DMS53 treated with DMSO at 0.1 percent for 48 hours (cell line): ENCODE measurements around the gene KCNK10.

Experiments
- DNase-seq: peaks from one replicate; lab custom pipeline; 2025; ENCODE audit not compliant: unreplicated experiment; lab: John Stamatoyannopoulos, UW

KCNK10 gene

DNA sequence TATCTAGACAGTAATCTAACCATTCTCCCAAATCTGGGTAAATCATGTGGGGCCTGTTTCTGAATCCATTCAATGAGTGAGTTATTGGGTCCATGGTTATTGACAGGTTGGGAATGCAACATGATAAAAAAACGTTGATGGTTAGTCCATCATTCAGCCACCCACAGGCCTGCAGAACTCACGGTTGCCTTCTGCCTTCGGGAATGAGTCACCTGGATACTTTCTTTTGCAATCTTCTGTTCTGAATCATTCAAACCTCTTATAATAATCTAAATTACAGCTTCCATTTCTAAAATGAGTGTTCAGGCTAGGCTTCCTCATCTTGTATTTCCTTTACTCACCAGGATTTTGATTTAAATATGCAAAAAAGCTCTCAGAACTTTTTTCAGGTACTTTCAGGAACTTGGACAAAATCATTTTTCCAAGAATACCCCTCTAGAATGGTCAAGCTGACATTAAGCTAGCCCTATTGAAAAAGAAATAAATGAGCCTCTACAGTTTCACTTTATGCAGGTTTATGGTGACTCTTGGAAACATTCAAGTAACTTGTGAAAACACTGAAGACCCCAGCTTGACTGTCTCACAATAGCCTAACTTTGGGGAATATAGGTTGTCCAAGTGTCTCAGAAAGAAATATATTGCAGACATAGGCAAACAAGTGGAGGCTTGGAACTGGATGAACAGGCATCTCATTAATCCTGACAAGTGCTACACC lies 94.4 kb downstream of the KCNK10 start:
- DNase-seq = no peak

DNA sequence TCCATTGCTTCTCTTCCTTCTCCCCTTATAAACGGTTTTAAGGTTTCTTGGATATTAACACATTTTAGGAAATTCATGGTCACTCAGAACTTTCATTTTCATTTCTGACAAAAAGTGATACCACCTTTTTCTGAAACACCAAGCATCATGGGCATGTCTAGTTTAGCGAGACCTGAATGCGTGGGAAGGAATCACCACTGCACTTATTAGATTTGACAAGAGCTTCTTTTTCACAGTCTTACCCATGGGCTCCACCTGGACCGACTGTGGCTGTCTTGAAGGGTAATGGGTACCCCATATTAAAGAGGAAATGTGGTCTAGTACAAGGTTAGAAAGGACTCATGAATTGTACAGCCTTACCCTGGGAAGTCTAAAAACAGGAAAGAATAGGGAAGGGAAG lies 95.4 kb downstream of the KCNK10 start:
- DNase-seq = no peak

GRCh38 chr14:88225721-88226120 lies 97.3 kb downstream of the KCNK10 start:
- DNase-seq = no peak

DNA sequence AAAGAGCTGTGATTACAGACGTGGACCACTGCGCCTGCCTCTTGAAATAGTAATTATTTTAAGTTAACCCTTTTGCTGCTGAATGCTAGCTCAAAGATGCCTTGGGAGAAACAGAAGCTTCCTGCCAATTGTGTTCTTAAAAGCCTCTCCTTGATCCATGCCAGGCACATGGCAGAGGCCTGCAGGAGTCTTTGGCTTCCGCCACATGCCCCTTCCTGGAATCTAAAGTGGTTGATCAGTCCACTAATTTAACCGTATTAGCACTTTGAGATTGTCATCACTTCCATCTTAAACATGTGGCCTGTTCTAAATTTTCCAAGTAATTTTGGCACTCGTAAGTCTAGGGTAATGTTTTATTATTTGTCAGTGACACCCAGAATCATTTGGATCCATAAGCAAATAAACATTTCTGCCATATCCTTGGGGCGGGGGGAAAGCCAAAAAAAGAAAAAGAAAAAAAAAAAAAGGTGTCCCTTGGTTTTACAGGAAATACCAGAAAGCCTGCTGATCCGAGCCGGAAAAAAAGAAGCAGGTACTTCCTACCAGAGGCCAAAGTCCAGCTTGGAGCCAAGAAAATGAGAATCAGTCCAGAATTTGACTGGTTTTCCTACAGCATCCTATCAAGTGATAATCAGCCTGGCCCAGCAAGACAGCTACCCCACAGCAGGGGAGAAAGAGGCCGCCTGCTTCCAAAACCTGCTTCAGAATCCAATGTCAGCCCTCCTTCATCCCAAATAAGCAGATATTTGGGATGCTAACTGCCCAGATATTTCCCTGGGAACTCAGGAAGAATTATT lies 104.8 kb downstream of the KCNK10 start:
- no peak for DNase-seq

DNA sequence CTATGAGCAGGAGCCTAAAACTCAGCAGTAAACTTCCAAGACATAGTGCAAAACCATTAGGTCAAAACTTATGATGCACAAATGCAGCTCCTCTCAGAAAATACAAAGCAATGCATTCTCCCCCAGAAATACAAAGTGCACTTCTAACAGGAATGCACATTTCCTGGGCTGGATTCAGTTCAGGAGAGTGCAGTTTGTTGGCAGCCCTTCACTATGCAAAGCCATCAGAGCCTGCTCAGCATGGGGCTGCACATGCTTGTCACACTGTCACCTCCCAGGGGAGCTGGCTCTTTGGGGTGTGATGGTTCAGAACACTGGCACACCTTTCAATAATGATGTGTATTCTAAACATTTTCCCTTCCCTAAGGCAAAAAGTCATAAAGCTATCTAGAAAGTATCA lies 110.4 kb downstream of the KCNK10 start:
- no peak for DNase-seq

DNA sequence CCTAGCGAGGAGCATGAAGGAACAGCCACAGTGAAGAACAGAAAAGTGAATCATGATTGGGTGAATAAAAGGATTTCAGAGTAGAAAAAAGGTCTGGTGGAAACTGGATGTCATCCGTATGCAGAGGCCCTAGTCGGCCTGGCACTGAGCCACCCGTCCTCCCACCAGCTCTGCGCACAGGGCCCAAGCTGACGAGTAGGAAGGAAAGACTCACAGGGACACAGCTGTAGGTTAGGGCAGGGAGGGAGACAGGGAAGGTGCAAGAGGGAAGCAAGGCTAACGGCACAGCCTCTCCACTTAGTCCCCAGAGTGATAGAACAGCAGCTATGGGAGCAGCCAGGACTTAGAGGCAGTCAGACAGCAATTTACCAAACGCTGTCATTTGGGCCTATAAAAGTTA lies 112.6 kb downstream of the KCNK10 start:
- no peak for DNase-seq

DNA sequence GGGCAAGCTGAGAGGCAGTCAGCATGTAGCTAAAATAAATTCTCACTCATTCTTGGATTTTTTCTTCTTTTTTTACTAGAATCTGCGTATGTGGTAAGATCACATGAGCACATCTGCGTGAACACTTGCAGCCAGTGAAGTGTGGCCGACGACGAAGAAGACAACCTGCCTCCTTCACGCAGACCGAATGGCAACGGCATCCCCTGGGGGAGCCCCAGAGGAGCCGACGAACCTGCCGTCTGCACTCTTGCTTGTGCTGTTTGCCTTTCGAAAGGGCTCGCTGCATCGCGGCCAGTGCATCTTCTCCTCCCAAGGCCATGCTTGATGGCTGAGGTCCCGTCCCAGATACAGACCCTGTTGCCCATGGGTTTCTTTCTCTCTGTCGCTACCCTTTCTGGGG lies 113.8 kb downstream of the KCNK10 start:
- no peak for DNase-seq

DNA sequence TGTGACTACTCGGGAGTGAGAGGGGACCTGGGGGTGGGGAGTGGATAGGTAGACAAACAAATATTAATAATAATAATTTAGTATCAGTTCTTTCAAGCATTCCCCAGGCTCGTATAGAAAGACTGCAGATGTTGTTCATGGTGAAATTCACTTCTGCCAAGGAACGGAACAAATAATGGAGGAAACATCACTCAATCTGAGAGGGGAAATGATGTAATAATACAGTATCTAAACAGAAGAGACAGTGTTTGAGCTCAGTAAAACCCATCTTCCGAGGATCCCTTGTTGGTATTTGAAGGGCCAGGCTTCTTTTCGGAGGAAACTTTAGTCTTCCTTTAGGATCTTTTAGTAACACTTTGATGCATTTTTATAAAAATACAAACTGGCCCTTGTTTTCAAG lies 114.2 kb downstream of the KCNK10 start:
- DNase-seq = no peak

DNA sequence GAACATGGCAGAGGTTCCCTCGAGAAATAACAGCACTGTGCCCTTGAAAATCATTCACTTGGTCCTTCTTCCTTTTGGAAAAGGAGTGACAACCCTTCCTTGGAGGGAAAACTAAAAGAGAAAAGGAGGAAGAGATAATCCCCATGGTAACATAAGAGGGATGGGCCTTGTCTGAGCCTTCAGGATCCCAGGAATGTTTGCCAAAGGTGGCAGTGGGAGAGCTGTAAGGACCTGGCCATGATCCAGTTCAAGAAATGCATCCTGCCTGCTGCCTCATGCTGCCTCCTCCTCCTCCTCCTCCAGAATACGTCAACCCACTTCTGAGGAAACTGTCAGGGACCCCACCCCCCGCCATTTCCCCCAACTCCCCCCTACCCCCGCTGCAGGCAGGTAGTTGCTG lies 118.8 kb downstream of the KCNK10 start:
- DNase-seq = no peak

DNA sequence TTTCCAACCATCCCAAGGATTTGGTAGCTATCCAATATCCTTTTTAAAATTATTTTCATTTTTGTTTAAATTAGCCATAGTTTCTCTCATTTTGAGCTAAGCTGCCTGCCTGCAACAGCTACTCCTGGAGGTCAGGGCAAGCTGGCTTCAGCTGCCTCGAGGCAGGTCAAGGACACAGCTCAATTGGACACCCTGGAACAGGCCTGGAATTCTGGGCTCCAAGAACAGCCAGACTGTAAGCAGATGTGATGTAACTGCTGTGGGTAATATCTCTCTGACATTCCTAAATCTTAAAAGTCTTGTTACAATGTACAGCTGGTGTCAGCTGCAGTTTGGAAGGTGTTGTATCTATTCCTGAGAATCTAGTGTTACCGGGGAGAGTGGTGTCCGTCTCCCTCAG lies 119.8 kb downstream of the KCNK10 start:
- no peak for DNase-seq

DNA sequence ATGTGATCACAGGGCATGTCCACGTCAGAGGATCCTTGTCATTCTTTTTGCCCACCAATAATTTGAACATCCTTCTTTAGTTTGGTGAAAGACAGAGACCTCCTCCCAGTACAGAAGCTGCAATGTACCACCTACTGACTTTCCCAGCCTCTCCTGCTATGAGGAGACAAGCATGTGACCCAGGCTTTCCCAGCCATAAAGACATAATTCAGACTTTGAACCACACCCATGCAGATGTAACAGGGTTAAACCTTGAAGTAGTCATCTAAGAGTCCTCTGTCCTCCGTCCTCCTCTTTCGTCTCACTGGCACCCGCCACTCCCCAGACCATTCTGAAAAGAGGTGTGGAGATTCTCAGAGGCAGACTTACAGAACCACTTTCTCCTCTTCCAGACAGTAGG lies 120.8 kb downstream of the KCNK10 start:
- DNase-seq = no peak

DNA sequence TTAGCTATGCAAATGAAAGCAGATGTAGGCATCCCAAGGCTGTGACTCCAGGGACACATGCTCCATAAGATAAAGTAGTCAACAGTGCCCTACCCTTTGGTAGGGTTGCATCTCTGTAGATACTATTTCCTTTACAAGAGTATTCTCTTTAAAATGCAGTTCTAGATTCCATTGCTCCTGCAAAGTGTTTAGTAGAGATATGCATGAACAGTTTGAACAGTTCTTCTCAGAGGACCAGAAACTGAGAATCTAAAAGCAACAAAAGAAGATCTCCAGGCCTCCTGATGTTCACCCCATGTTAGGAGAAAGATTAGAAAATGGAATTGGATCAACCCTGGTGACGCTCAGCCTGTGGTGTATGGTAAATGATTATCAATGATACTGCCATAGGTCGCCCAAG lies 121.2 kb downstream of the KCNK10 start:
- no peak for DNase-seq

GRCh38 chr14:88199882-88200281 lies 123.2 kb downstream of the KCNK10 start:
- no peak for DNase-seq

DNA sequence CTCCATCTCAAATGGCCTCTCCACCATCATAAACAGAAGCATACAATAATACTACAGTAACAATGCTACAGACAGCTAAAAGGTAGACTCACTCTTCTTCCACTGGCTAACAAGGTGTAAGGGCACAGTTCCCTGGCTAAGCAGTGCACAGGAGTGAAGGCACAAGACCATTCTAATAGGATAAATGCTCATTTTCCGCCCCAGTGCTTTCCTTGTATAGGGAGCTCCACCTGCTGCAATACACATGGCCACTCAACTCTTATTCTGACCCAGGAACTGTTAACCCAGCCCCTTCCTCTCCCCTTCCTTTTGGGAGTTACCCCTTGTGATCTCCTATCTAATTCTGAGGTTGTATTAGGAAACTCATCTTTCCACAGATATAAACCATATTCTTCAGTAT lies 124.6 kb downstream of the KCNK10 start:
- DNase-seq = no peak

GRCh38 chr14:88196925-88197324 lies 126.1 kb downstream of the KCNK10 start:
- no peak for DNase-seq

DNA sequence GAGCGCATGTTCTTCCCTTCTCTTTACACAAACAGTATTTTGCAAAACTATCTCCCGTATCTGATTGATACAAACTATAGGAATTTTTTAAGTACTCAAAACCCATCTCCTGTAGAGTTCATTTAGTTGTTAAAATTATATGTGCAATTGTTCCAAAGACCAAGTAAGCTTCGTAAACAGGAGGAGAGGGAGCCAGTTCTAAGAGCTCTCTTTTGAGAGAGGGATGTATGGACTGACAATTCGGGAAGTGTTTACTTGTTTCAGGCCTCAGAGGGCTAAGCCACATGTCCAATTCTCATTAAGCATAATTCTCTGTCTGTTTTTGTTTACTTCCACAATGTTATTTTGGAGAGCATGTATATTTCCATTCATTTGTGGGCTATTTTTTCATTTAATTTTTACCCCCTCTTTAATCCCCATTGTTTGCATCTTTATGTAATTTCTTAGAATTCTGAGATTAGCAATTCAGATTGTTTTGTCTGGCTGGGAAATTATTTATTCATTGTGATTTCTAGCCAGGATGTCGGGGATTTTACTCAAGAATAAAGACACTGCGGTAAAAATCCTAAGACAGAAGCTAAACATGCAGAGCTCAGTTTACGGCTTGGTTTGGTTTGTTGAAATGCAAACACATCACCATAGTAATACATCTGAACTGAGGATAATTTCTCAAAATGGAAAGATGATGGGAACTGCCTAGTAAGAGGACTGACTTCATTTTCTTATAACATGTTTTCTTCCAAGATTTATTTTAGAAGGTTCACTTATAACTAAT lies 126.8 kb downstream of the KCNK10 start:
- DNase-seq = no peak

GRCh38 chr14:88195676-88196075 lies 127.4 kb downstream of the KCNK10 start:
- DNase-seq = no peak

DNA sequence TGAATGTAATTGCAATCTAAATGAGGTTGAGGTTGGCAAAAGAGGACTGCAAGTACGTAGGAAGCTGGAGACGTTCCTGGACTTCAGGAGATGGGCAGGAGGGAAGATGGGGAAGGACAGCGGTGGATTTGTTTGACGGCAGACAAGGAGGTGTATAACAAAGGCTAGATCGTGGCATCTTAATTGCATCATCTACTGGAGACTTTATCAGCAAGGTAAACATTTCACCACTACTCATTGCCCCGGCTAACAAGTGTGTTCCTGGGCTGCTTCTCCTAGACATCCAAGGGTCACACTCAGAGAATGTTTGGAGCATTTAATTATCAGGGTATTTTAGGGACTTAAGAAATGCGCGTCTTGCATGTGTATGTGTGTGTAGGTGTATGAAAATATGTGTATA lies 128.5 kb downstream of the KCNK10 start:
- DNase-seq = no peak

- no peak for DNase-seq
Observed at GRCh38 chr14:88191605-88192004, 131.5 kb downstream of the KCNK10 start.

DNA sequence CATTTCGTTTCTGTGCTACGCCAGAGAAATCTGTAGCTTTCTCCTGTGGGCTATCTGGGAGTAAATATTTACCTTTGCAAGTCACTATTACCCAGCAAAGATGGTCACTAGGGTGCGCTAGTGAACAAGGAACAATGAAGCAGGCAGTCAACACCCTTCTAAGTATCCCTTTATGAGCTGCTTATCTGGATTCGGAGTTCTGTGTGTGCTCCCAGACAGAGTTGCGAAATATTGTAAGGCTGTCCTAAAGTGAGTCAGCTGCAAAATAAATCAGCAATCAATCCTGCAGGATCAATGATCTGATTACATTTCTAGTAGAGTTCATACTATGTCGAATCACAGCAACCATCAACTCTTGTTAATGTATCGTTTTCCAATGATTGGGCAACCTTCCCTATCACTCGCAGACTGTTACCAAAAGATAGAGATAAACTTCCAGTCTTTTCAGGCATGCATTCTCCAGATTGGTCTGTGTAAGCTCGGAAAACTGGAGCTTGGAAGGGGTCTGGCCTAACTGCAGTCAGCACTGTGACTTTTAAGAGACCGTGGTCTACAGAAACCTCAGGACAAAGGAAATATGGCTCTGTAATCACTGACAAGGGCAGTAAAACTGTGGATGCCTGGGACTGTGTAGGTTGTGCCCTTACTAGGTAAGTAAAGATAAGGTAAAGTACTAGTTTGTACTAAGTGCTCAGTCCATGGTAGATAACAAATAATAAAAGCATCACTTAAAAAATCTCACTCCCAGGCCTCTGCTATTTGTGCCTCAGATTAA lies 133.5 kb downstream of the KCNK10 start:
- peak; percentile 57 for DNase-seq

GRCh38 chr14:88188745-88189416 lies 134.2 kb downstream of the KCNK10 start:
- peak; percentile 33 for DNase-seq
